ENCODE data around the gene GPR137C. TPM values are rescaled to one million over a fixed set of nuclear protein-coding genes. Genes with fewer than 3 reads are reported as not detected.
A peak's percentile ranks its signal among the peaks of the same experiment; 100 is the strongest.

Gene GPR137C
- total RNA-seq, 1 experiment from 2014 or later, result 4.3 TPM

DNA sequence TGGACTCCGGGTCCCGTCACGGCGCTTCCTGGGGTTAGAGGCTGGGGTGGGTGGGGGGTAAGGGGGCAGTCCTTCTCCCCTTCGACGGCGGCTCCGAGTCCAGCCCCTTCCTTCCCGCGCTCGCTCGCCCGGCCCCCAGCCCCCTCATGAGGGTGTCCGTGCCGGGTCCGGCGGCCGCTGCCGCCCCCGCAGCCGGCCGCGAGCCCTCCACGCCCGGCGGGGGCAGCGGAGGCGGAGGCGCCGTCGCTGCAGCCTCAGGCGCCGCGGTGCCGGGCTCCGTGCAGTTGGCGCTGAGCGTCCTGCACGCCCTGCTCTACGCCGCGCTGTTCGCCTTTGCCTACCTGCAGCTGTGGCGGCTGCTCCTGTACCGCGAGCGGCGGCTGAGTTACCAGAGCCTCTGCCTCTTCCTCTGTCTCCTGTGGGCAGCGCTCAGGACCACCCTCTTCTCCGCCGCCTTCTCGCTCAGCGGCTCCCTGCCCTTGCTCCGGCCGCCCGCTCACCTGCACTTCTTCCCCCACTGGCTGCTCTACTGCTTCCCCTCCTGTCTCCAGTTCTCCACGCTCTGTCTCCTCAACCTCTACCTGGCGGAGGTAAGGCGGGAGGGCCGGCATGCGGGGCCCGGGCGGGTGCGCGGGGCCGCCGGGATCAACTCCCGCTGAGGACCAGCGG, 500 bp downstream of the GPR137C start:
- Mint-ChIP-seq H3K27ac (peak overlapping the region in 2 of 3 experiments; percentile 81 to 93; a peak in 4 of 7 replicates), H3K27me3 (ENCODE audit: low read depth) (0 out of 2 replicates have a peak, but pooled peaks cover 1% of the 10 kb centered on the region), H3K4me3 (peak overlapping the region; percentile 86 to 97), H3K9me3 (no peaks in the 10 kb centered on the region), H3K4me1 (peaks cover 18 to 21% of the 10 kb centered on the region in 2 experiments), H3K36me3 (ENCODE audit: insufficient read depth in 1 of 3, low read depth in 3 of 3) (peaks cover 0 to 5% (median under 1%) of the 10 kb centered on the region in 3 experiments; a peak in 2 of 7 replicates)
- Histone ChIP-seq H3K4me1 (ENCODE audit: insufficient read depth, low read length) (0 out of 2 replicates have a peak, but pooled peaks cover 3% of the 10 kb centered on the region), H3T11ph (ENCODE audit: low read length) (no peak overlapping the region), H3K4ac (ENCODE audit: low read depth, low read length) (no peak overlapping the region), H3K79me1 (ENCODE audit: insufficient read depth, low read depth, low read length, poor library complexity, severe bottlenecking) (no peaks in the 10 kb centered on the region), H2AK5ac (ENCODE audit: insufficient read length, low read length) (no peak overlapping the region), H3K56ac (ENCODE audit: insufficient read length, low read depth, low read length) (no peak overlapping the region), H4K20me1 (ENCODE audit: control insufficient read depth, insufficient read depth, insufficient read length) (no peaks in the 10 kb centered on the region), H3K9me3 (ENCODE audit: control insufficient read depth, low read depth, low read length) (no peaks in the 10 kb centered on the region), H2BK15ac (ENCODE audit: low read depth, low read length) (no peak overlapping the region), H3K18ac (ENCODE audit: insufficient read length, low read depth, low read length) (peak overlapping the region; percentile 49), H4K91ac (ENCODE audit: insufficient read length, low read depth, low read length) (no peak overlapping the region), H2BK12ac (ENCODE audit: insufficient read length, low read depth, low read length) (no peak overlapping the region), H2BK120ac (ENCODE audit: low read depth, low read length, poor library complexity, severe bottlenecking) (no peak overlapping the region), H2BK5ac (ENCODE audit: insufficient read length, low read length) (no peak overlapping the region), H4K8ac (replicated peaks; ENCODE audit: insufficient read length, low read depth, low read length) (no peak overlapping the region), H3K4me2 (ENCODE audit: insufficient read depth, insufficient read length, low read length) (peak overlapping the region; percentile 70), H3K79me2 (ENCODE audit: insufficient read depth, low read length) (no peaks in the 10 kb centered on the region; the same call in 1 of the 2 replicates), H3K27me3 (ENCODE audit: insufficient read depth, low read length) (no peaks in the 10 kb centered on the region), H4K5ac (ENCODE audit: insufficient read length, low read depth, low read length) (no peak overlapping the region), H2BK20ac (ENCODE audit: low read depth, low read length, poor library complexity, severe bottlenecking) (no peak overlapping the region), H3K9ac (ENCODE audit: extremely low read depth, insufficient read length, low read length) (peak overlapping the region; percentile 46), H3K14ac (ENCODE audit: insufficient read depth, low read length) (peak overlapping the region; percentile 74; the same call in 1 of the 2 replicates), H3K27ac (ENCODE audit: insufficient read length, low read depth, low read length) (no peak overlapping the region), H3K23ac (ENCODE audit: insufficient read length, low read depth, low read length) (no peak overlapping the region), H3K23me2 (ENCODE audit: insufficient read length, low read depth, low read length, poor library complexity, severe bottlenecking) (peaks cover 6% of the 10 kb centered on the region), H2AFZ (ENCODE audit: low read length) (no peak overlapping the region)
- DNase-seq, result peak; percentile 56
- WGBS (ENCODE audit: extremely low coverage, insufficient read length, low lambda C conversion rate), result no CpG with 5 or more reads among the region's 69 CpGs
- TF ChIP-seq, protein P1, sequence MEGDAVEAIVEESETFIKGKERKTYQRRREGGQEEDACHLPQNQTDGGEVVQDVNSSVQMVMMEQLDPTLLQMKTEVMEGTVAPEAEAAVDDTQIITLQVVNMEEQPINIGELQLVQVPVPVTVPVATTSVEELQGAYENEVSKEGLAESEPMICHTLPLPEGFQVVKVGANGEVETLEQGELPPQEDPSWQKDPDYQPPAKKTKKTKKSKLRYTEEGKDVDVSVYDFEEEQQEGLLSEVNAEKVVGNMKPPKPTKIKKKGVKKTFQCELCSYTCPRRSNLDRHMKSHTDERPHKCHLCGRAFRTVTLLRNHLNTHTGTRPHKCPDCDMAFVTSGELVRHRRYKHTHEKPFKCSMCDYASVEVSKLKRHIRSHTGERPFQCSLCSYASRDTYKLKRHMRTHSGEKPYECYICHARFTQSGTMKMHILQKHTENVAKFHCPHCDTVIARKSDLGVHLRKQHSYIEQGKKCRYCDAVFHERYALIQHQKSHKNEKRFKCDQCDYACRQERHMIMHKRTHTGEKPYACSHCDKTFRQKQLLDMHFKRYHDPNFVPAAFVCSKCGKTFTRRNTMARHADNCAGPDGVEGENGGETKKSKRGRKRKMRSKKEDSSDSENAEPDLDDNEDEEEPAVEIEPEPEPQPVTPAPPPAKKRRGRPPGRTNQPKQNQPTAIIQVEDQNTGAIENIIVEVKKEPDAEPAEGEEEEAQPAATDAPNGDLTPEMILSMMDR (conservative IDR thresholded peaks at IDR 0.05), result no peak

Measured in H9 (cell line).